Measurements from ENCODE around the gene ZNF304.

DNA sequence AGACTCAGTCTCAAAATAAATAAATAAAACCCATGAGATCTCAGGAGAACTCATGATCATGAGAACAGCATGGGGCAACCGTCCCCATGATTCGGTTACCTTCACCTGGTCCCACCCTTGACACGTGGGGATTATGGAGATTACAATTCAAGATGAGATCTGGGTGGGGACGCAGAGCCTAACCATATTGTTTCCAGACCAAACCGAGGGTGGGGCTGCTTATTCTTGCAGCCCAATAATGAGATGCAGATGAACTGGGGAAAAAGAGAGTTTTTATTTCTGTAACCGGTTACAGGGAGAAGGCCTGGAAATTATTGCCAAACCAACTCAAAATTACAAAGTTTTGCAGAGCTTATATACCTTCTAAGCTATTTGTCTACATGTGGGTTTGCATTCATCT lies 25.1 kb downstream of the ZNF304 start:
- TF ChIP-seq POLR2A (IDR thresholded peaks at IDR 0.05): no peak
- TF ChIP-seq, protein P1, sequence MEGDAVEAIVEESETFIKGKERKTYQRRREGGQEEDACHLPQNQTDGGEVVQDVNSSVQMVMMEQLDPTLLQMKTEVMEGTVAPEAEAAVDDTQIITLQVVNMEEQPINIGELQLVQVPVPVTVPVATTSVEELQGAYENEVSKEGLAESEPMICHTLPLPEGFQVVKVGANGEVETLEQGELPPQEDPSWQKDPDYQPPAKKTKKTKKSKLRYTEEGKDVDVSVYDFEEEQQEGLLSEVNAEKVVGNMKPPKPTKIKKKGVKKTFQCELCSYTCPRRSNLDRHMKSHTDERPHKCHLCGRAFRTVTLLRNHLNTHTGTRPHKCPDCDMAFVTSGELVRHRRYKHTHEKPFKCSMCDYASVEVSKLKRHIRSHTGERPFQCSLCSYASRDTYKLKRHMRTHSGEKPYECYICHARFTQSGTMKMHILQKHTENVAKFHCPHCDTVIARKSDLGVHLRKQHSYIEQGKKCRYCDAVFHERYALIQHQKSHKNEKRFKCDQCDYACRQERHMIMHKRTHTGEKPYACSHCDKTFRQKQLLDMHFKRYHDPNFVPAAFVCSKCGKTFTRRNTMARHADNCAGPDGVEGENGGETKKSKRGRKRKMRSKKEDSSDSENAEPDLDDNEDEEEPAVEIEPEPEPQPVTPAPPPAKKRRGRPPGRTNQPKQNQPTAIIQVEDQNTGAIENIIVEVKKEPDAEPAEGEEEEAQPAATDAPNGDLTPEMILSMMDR (IDR thresholded peaks at IDR 0.05): no peak

All from upper lobe of left lung (tissue), 4 donors.